PFSK-1 (cell line): ENCODE data around the gene TIMM8A.

Source experiments
- POLR2AphosphoS5 ChIP-seq: IDR thresholded peaks from 2 replicates; pipeline ENCODE4 v1.6.1; 2012; ENCODE audit warnings: low read depth, mild to moderate bottlenecking, control low read depth, low read length, moderate library complexity
- REST ChIP-seq, 2 experiments: IDR thresholded peaks; 2 replicates each; pipeline versions ENCODE4 v1.6.1 to v1.8.0; 2011 to 2012; ENCODE audit warnings: low read depth in 2 of 2, low read length in 2 of 2, control low read depth in 1 of 2, inconsistent platforms in 1 of 2, mild to moderate bottlenecking in 1 of 2, moderate library complexity in 1 of 2; ENCODE audit not compliant: insufficient read depth in 1 of 2
- SIN3A ChIP-seq: IDR thresholded peaks from 2 replicates; pipeline ENCODE4 v1.6.1; 2012; ENCODE audit warnings: mild to moderate bottlenecking, low read length, moderate library complexity, borderline replicate concordance; ENCODE audit not compliant: insufficient read depth
- TAF1 ChIP-seq: IDR thresholded peaks from 2 replicates; pipeline ENCODE4 v1.6.1; 2012; ENCODE audit warnings: low read length, control low read depth, borderline replicate concordance; ENCODE audit not compliant: insufficient read depth

DNA sequence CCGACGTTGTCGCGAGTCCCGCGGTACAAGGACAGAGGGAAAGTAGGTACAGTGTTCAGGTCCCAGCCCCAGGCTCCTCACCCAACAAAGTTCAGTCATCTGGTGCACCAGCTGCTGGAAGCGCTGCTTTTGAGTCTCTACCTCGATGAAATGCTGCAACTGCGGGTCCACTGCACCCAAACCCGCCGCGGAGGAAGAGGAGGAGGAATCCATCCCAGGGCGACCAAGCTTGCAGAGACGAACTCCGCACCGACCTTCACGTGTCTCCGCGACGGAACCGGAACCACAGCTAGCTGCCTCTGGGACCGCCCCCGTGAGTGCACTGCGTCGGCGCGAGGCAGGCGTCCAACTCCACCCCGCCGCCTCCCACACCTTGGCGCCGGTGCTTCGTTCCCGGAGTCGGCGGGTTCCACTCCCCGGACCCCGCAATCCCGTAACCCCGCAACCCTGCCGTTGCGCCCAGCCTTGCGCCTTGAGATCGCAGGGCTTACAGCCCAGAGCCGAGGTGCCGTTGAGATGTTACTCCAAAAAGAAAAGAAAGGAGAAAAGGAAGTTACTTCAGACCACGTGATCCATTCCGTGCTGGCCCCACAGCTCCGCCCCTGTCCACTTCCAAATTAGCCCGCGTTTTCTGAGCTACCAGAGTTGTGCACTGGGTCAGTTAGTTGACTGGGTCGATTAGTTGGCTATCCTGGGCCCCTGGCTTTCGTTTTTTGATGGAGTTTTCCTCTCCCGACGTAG lies at the start of gene TIMM8A:
- TF ChIP-seq SIN3A: peak; percentile 11; the same call in 1 of the 2 replicates
- TF ChIP-seq REST (IDR thresholded peaks at IDR 0.05; ENCODE audit: insufficient read depth in 1 of 2, low read depth in 2 of 2, low read length in 2 of 2): no peak; a peak in 1 of 4 replicates
- peak; percentile 89 for TF ChIP-seq TAF1
- peak; percentile 96 for TF ChIP-seq POLR2AphosphoS5
